ENCODE results near the gene COX14.
"Not testable (repeated sequence)": the region's sequence is repeated elsewhere in the genome, so short reads cannot be mapped to it uniquely, and the experiment has no call there.

COX14 gene

GRCh38 chr12:50154947-50155346, 42.9 kb downstream of the COX14 start:
- not testable (repeated sequence) for DNase-seq (ENCODE audit: low spot score)

DNA sequence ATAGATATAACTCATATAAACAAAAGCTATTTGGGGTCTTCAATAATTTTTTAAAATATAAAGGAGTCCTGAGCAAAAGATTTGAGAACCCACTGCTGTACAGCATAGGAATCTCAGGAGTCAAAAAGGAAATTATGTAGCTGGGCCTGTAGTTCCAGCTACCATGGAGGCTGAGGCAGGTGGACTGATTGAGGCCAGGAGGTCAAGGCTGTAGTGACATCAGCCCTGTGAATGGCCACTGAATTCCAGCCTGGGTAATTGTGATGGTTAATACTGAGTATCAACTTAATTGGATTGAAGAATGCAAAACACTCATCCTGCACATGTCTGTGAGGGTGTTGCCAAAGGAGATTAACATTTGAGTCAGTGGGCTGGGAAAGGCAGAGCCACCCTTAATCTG, 44.6 kb downstream of the COX14 start:
- DNase-seq (ENCODE audit: low spot score) = no peak

- peak; percentile 17 for DNase-seq (ENCODE audit: low spot score)
Measured at GRCh38 chr12:50157259-50157658, 45.2 kb downstream of the COX14 start.

- no peak for DNase-seq (ENCODE audit: low spot score)
Measured at GRCh38 chr12:50160643-50161042, 48.6 kb downstream of the COX14 start.

GRCh38 chr12:50162230-50162629, 50.2 kb downstream of the COX14 start:
- no peak for DNase-seq (ENCODE audit: low spot score)

DNA sequence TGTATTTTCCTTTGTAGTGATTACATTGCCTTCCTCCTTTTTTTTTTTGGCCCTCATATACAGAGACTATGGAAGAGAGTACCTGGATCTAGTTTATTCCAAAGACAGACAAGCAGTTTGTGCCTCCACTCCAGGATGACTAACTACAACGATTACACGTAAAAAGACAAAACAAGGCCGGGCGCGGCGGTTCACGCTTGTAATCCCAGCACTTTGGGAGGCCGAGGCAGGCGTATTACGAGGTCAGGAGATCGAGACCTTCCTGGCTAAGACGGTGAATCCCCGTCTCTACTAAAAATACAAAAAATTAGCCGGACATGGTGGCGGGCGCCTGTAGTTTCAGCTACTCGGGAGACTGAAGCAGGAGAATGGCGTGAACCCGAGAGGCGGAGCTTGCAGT, 52.9 kb downstream of the COX14 start:
- DNase-seq (ENCODE audit: low spot score) = no peak

DNA sequence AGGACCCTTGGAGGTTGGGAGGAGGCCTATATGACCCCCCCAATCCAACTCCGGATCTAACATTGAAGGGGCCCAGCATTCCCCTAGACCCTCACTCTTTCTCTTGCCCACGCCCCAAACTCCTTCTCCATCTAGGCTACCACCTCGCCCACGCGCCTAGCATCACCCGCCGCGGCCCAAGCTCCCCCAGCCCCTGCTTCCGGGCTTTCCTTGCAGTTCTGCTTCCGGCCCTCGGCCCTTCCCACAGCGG, 54.7 kb downstream of the COX14 start:
- DNase-seq (ENCODE audit: low spot score) = no peak

DNA sequence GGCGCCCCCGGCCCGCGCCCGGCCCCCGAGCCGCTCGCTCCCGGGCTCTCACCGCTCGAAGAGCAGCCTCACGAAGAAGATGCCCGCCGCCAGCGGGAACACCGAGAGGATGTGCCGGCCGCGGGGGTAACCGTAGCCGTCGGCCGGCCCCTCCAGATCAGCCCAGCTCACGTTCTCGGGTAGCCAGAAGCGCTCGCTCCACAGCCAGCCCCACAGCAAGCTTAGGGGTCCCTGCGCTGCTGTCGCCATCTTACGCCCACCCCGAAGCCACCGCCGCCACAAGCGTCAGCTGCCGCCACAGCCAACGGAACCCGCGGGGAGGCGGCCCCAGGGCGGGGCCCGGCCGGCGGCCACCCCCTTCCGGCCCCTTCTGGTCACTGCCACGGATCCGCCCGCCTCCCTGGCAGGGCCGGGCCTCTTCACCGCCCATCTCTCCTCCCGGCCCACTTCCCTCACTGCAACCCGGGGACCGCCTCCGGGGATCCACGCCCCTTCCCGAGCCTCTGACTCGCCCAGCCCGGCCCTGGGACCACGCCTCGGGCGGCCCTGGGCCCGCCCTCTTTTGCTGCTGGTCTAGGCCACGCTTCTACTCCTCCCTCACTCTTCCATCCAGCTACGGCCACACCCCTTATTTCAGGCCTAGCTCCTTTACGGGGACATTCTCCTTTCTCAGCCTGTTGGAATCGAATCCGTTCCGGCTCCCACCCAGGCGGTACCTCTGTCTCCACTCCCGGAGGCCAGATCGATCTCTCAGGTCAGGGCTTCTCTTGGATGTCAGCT, 55.2 kb downstream of the COX14 start, which contains the start of gene CERS5:
TSS of gene CERS5 (minus strand) at position 321 of the 780 bp plus-strand sequence. CDS start at position 249, 72 bp downstream.
- peak; percentile 99 for DNase-seq (ENCODE audit: low spot score)

All from kidney tubule cell (primary cell).